Measurements from ENCODE around the gene SOD3.

The SOD3 gene

DNA sequence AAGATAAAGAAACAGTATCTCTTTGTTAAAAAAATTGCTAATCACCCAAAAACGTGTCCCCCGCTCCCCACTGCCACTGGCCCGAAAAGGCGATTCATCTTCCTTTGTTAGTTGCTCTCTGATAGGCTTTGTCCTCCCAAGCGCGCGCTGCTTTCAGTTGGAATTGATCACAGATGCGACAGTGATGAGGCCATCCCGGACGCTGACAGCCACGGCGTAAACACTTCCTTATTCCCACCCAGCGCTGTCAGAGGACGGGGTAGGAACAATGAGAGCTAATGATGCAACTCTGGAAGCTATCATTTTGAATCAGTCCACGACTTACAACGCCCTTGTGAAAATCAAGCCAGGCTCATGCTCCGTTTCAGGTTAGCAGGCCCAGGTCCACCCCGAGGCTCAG is 21.4 kb downstream of the SOD3 start:
- no peak for DNase-seq (ENCODE audit: low read depth)
- TF ChIP-seq, protein P1, sequence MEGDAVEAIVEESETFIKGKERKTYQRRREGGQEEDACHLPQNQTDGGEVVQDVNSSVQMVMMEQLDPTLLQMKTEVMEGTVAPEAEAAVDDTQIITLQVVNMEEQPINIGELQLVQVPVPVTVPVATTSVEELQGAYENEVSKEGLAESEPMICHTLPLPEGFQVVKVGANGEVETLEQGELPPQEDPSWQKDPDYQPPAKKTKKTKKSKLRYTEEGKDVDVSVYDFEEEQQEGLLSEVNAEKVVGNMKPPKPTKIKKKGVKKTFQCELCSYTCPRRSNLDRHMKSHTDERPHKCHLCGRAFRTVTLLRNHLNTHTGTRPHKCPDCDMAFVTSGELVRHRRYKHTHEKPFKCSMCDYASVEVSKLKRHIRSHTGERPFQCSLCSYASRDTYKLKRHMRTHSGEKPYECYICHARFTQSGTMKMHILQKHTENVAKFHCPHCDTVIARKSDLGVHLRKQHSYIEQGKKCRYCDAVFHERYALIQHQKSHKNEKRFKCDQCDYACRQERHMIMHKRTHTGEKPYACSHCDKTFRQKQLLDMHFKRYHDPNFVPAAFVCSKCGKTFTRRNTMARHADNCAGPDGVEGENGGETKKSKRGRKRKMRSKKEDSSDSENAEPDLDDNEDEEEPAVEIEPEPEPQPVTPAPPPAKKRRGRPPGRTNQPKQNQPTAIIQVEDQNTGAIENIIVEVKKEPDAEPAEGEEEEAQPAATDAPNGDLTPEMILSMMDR (IDR thresholded peaks at IDR 0.05; ENCODE audit: low read length, missing control alignments) = no peak
- no peak overlapping the region for H3K4me3 ChIP-seq (replicated peaks; ENCODE audit: low read depth, low read length)

DNA sequence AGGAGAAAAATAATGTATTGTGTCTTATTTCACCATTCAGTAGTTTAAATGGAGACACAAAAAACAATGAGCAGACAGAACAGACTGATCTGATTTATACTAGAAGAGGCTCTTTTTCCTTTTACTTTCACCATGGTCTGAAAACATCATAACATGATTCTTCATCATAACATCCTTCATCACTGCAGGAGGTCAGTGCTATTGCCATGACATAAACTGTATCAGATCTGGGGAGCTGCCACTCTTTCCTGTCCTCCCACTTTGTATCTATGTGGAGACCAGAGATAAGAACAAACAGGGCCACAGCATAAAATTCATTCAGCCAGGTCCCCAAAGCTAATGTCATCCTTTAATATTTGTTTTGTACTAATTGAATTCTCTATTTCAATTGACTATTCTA is 25.2 kb downstream of the SOD3 start:
- no peak overlapping the region for H3K4me3 ChIP-seq (replicated peaks; ENCODE audit: low read depth, low read length)
- no peak for DNase-seq (ENCODE audit: low read depth)
- TF ChIP-seq, protein P1 (IDR thresholded peaks at IDR 0.05; ENCODE audit: low read length, missing control alignments) = no peak

DNA sequence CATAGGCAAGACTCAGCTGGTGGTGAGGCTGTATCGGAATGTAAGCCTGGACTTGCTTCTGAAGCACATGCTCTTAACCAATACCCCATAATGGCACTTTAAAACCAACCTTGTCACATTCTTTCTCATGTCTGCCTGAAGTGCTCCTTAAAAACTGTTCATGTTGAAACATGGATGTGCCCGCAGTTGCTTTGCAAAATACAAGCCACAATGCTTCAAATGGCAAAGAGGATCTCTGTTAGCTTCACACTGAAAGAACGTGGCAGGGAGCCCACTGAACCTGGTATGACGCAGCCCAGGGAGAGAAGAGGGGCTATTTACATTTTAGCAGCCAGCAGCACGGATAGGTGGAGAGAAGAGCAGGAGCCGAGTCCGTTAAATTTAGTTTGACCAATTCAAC is 29.3 kb downstream of the SOD3 start:
- TF ChIP-seq, protein P1 (IDR thresholded peaks at IDR 0.05; ENCODE audit: low read length, missing control alignments) = no peak
- no peak for DNase-seq (ENCODE audit: low read depth)
- no peak overlapping the region for H3K4me3 ChIP-seq (replicated peaks; ENCODE audit: low read depth, low read length)

DNA sequence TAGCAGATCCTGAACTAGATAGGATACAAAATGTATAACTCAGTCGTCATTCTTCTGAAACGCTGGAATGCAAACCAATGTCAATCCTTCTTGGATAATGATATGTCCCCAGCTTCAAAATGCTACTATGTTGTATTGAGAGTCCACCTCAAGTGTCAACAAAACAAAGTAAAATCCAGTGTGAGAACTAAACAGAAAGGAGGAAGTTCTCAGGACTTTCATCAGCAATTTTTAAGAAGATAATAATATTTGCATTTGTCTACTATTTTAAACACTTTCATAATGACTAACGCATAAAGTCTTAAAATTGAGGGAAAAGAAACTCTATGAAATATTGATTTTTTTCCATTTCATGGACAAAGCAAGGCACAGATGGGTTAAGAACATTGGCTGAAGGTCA is 36.3 kb downstream of the SOD3 start:
- no peak overlapping the region for H3K4me3 ChIP-seq (replicated peaks; ENCODE audit: low read depth, low read length)
- no peak for DNase-seq (ENCODE audit: low read depth)
- TF ChIP-seq, protein P1 (IDR thresholded peaks at IDR 0.05; ENCODE audit: low read length, missing control alignments) = no peak

DNA sequence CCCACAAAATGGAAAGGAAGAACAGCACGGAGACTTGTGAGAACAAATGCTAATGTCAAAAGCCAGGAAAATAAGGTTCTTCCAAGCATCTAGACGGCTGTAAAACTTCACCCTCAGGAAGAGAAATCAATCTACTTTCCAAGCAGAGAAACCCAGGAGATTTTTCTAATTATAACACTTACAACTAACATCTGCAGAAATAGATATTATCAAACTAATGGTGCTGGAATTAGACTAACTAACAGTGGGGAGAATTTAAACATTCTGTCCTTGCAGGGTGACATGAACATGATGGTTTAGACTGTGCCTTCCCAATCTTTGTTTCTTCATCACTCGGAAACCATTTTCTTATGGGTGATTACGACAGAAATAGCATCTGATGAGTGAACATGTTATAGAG is 40.3 kb downstream of the SOD3 start:
- no peak overlapping the region for H3K4me3 ChIP-seq (replicated peaks; ENCODE audit: low read depth, low read length)
- TF ChIP-seq, protein P1 (IDR thresholded peaks at IDR 0.05; ENCODE audit: low read length, missing control alignments) = no peak
- DNase-seq (ENCODE audit: low read depth) = no peak

DNA sequence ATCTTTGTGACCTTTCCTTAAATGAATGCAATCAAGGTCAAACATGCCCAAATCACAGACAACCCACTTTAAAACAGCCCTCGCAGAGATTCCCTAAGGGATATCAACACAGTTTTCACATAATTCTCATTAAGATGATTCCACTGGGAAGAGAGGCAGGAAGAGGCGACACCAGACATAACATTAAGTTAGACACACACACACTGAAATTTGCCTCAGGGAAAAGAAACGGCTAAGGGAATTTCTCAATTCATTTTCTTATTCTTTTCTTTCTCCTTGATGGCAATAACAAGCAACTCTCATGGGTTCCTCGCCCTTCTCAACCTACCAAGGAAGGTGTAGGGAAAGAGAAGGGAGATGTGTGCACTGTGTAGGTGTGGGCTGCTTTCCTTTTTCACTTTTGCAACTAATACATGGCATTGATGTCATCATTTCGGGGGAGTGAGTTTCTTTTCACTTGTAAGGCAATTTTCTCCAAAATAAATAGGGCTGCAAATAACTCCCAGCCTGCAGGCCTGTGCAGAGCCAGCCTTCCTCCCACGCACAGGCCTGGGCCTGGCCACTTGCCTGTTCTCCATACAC is 41.4 kb downstream of the SOD3 start:
- no peak for DNase-seq (ENCODE audit: low read depth)
- H3K4me3 ChIP-seq (replicated peaks; ENCODE audit: low read depth, low read length) = no peak overlapping the region
- TF ChIP-seq, protein P1 (IDR thresholded peaks at IDR 0.05; ENCODE audit: low read length, missing control alignments) = no peak

DNA sequence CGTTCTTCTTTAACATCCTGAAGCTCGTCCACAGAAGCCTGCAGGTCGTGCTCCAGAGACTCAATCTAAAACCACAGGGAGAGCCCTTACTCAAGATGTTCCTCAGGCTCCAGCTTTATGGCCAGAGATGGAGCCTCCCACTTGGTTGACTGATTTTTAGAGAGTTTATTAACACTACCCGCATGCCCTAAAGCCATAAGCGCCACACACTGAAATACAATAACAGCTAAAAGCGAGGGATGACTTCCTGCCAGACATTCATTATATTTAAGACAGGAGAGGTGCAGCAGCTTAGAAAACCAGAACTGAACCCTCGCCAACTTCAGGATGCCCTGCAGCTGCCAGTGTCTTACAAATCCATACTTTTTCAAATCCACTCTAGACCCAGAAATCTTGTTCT is 42.0 kb downstream of the SOD3 start:
- H3K4me3 ChIP-seq (replicated peaks; ENCODE audit: low read depth, low read length) = no peak overlapping the region
- no peak for DNase-seq (ENCODE audit: low read depth)
- TF ChIP-seq, protein P1 (IDR thresholded peaks at IDR 0.05; ENCODE audit: low read length, missing control alignments) = no peak

All from fibroblast of pulmonary artery (primary cell).